HepG2 (cell line): ENCODE measurements around the gene BRPF1. TPM values are rescaled to one million over a fixed set of nuclear protein-coding genes. Genes with fewer than 3 reads are reported as not detected.
A peak's percentile ranks its signal among the peaks of the same experiment; 100 is the strongest.

Experiments used
- GTF2F1 ChIP-seq: fragments of 150-350 bp; IDR thresholded peaks from 2 replicates; pipeline ENCODE4 v1.6.1; 2014; ENCODE audit warnings: low read length
- HNF4G ChIP-seq, 2 experiments: sonication (generic) in 1 of 2; formaldehyde crosslinking in 1 of 2; IDR thresholded peaks; 2 replicates each; pipeline versions ENCODE4 v1.4.0 to v1.6.1; 2011 to 2020; ENCODE audit warnings: borderline replicate concordance in 2 of 2, low read depth in 2 of 2, mild to moderate bottlenecking in 2 of 2, low read length in 1 of 2, missing genetic modification reagents in 1 of 2, moderate library complexity in 1 of 2
- HOXA5 ChIP-seq: sonication (generic); formaldehyde crosslinking; IDR thresholded peaks from 2 replicates; pipeline ENCODE4 v1.4.0; 2020; ENCODE audit warnings: missing genetic modification reagents
- MAFF ChIP-seq: IDR thresholded peaks from 2 replicates; pipeline ENCODE4 v1.6.1; 2011; ENCODE audit warnings: low read depth, low read length, improper control_type of control experiment
- ZNF34 ChIP-seq: sonication (generic); formaldehyde crosslinking; IDR thresholded peaks from 2 replicates; pipeline ENCODE4 v1.4.0; 2020; ENCODE audit warnings: mild to moderate bottlenecking, missing genetic modification reagents, borderline replicate concordance
- polyA plus RNA-seq, 8 experiments: library from polyadenylated mRNA; depleted of rRNA in 3 of 8; stranded (reverse) in 7 of 8; unstranded in 1 of 8; fragments of >200 nt; fragmentation: Illumina TruSeq in 4 of 8; extraction: Trizol in 4 of 8; gene quantifications; 2 replicates each; pipeline versions ENCODE4 v1.2.1 to v1.2.3, GENCODE V29; 2011 to 2016; ENCODE audit warnings: low read depth in 4 of 8, missing spikeins in 1 of 8, mixed read lengths in 1 of 8; ENCODE audit not compliant: insufficient read depth in 1 of 8
- total RNA-seq, 5 experiments: library from RNA; depleted of rRNA; stranded (reverse); fragments of >200 nt; fragmentation: Illumina TruSeq; extraction: Trizol; gene quantifications; 2 replicates each; pipeline ENCODE4 v1.2.3, GENCODE V29; 2016; ENCODE audit warnings: low read depth in 1 of 5
- TF ChIP-seq, protein P1 (sequence below): sonication (generic); formaldehyde crosslinking; IDR thresholded peaks from 2 replicates; pipeline ENCODE4 v1.4.0; 2020; ENCODE audit warnings: missing genetic modification reagents; ENCODE audit errors: not compliant biosample characterization
- TF ChIP-seq, protein P2 (sequence below): sonication (generic); formaldehyde crosslinking; IDR thresholded peaks from 2 replicates; pipeline ENCODE4 v1.8.1; 2023; ENCODE audit warnings: mild to moderate bottlenecking, missing genetic modification reagents, borderline replicate concordance
- TF ChIP-seq, protein P3 (sequence below): IDR thresholded peaks from 2 replicates; pipeline ENCODE4 v1.6.1; 2016; ENCODE audit warnings: mild to moderate bottlenecking, missing biosample characterization, missing genetic modification reagents
- TF ChIP-seq, protein P4 (sequence below): sonication (generic); formaldehyde crosslinking; IDR thresholded peaks from 2 replicates; pipeline ENCODE4 v1.5.0; 2020; ENCODE audit warnings: mild to moderate bottlenecking, missing genetic modification reagents
- TF ChIP-seq, protein P5 (sequence below): sonication (generic); formaldehyde crosslinking; IDR thresholded peaks from 2 replicates; pipeline ENCODE4 v1.5.1; 2020; ENCODE audit warnings: mild to moderate bottlenecking, missing genetic modification reagents, borderline replicate concordance
- TF ChIP-seq, protein P6 (sequence below): sonication (generic); formaldehyde crosslinking; IDR thresholded peaks from 2 replicates; pipeline ENCODE4 v1.4.0; 2020; ENCODE audit warnings: missing genetic modification reagents

BRPF1 gene
- total and polyA plus RNA-seq, 2 of the 13 experiments (the other 11 are each of a cell fraction or from before 2014, with no cell fraction given), result 7.3 to 10.0 TPM

DNA sequence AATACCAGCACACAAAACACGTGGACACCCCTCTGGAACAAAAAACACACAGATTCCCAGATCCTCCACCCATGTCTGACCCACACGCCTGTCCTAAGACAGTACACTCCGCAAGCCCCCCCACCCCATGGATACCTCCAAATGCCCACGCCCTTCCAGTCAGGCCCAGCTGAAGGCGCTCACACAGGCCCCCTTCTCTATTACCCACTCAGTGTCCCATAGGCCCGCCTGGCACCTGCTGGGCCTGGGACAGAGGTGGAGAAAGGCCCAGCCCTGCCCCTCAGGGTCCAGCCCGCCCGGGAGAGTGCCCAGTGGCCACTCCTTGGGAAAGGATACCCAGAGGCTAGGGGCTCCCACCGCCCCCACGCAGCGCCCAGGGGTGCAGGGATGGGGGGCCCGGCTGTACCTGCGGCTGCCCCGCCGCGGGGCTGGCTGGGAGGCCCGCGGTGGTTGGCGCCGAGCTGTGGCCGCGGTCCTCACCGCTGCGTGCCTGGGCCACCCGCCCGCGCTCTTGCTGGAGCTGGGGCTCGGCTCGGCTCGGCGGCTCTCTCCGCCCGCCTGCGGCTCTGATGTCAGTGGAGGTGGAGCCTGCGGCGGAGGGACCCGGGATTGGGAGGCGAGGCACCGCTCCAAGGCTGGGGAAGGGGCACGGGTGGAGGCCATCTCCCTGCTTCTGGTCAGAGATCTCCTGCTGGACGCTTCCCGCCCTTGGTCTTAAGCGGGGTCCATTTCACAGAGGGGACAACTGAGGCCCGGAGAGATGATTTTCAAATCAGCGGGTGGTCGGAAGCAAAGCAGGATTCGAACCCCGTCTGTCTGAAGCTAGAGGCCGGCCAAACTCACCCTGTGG is 38.1 kb downstream of the BRPF1 start, which contains the start of gene CAMK1 (continued):
- TF ChIP-seq HNF4G (IDR thresholded peaks at IDR 0.05; ENCODE audit: borderline replicate concordance, low read depth, low read length) (no peak), HNF4G (CRISPR knock-in tag; IDR thresholded peaks at IDR 0.05; ENCODE audit: borderline replicate concordance, low read depth) (no peak), HOXA5 (no peak), GTF2F1 (no peak), ZNF34 (CRISPR knock-in tag) (no peak), MAFF (no peak)
- TF ChIP-seq, protein P1, sequence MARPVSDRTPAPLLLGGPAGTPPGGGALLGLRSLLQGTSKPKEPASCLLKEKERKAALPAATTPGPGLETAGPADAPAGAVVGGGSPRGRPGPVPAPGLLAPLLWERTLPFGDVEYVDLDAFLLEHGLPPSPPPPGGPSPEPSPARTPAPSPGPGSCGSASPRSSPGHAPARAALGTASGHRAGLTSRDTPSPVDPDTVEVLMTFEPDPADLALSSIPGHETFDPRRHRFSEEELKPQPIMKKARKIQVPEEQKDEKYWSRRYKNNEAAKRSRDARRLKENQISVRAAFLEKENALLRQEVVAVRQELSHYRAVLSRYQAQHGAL (CRISPR knock-in tag), result no peak
- TF ChIP-seq, protein P2, sequence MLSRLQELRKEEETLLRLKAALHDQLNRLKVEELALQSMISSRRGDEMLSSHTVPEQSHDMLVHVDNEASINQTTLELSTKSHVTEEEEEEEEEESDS (CRISPR knock-in tag), result no peak
- TF ChIP-seq, protein P3, sequence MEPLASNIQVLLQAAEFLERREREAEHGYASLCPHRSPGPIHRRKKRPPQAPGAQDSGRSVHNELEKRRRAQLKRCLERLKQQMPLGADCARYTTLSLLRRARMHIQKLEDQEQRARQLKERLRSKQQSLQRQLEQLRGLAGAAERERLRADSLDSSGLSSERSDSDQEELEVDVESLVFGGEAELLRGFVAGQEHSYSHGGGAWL (CRISPR knock-in tag), result no peak
- TF ChIP-seq, protein P4, sequence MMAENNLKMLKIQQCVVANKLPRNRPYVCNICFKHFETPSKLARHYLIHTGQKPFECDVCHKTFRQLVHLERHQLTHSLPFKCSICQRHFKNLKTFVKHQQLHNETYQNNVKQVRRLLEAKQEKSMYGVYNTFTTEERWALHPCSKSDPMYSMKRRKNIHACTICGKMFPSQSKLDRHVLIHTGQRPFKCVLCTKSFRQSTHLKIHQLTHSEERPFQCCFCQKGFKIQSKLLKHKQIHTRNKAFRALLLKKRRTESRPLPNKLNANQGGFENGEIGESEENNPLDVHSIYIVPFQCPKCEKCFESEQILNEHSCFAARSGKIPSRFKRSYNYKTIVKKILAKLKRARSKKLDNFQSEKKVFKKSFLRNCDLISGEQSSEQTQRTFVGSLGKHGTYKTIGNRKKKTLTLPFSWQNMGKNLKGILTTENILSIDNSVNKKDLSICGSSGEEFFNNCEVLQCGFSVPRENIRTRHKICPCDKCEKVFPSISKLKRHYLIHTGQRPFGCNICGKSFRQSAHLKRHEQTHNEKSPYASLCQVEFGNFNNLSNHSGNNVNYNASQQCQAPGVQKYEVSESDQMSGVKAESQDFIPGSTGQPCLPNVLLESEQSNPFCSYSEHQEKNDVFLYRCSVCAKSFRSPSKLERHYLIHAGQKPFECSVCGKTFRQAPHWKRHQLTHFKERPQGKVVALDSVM (CRISPR knock-in tag), result peak; percentile 60; the same call in 1 of the 2 replicates
- TF ChIP-seq, protein P5, sequence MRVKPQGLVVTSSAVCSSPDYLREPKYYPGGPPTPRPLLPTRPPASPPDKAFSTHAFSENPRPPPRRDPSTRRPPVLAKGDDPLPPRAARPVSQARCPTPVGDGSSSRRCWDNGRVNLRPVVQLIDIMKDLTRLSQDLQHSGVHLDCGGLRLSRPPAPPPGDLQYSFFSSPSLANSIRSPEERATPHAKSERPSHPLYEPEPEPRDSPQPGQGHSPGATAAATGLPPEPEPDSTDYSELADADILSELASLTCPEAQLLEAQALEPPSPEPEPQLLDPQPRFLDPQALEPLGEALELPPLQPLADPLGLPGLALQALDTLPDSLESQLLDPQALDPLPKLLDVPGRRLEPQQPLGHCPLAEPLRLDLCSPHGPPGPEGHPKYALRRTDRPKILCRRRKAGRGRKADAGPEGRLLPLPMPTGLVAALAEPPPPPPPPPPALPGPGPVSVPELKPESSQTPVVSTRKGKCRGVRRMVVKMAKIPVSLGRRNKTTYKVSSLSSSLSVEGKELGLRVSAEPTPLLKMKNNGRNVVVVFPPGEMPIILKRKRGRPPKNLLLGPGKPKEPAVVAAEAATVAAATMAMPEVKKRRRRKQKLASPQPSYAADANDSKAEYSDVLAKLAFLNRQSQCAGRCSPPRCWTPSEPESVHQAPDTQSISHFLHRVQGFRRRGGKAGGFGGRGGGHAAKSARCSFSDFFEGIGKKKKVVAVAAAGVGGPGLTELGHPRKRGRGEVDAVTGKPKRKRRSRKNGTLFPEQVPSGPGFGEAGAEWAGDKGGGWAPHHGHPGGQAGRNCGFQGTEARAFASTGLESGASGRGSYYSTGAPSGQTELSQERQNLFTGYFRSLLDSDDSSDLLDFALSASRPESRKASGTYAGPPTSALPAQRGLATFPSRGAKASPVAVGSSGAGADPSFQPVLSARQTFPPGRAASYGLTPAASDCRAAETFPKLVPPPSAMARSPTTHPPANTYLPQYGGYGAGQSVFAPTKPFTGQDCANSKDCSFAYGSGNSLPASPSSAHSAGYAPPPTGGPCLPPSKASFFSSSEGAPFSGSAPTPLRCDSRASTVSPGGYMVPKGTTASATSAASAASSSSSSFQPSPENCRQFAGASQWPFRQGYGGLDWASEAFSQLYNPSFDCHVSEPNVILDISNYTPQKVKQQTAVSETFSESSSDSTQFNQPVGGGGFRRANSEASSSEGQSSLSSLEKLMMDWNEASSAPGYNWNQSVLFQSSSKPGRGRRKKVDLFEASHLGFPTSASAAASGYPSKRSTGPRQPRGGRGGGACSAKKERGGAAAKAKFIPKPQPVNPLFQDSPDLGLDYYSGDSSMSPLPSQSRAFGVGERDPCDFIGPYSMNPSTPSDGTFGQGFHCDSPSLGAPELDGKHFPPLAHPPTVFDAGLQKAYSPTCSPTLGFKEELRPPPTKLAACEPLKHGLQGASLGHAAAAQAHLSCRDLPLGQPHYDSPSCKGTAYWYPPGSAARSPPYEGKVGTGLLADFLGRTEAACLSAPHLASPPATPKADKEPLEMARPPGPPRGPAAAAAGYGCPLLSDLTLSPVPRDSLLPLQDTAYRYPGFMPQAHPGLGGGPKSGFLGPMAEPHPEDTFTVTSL (CRISPR knock-in tag), result no peak
- TF ChIP-seq, protein P6, sequence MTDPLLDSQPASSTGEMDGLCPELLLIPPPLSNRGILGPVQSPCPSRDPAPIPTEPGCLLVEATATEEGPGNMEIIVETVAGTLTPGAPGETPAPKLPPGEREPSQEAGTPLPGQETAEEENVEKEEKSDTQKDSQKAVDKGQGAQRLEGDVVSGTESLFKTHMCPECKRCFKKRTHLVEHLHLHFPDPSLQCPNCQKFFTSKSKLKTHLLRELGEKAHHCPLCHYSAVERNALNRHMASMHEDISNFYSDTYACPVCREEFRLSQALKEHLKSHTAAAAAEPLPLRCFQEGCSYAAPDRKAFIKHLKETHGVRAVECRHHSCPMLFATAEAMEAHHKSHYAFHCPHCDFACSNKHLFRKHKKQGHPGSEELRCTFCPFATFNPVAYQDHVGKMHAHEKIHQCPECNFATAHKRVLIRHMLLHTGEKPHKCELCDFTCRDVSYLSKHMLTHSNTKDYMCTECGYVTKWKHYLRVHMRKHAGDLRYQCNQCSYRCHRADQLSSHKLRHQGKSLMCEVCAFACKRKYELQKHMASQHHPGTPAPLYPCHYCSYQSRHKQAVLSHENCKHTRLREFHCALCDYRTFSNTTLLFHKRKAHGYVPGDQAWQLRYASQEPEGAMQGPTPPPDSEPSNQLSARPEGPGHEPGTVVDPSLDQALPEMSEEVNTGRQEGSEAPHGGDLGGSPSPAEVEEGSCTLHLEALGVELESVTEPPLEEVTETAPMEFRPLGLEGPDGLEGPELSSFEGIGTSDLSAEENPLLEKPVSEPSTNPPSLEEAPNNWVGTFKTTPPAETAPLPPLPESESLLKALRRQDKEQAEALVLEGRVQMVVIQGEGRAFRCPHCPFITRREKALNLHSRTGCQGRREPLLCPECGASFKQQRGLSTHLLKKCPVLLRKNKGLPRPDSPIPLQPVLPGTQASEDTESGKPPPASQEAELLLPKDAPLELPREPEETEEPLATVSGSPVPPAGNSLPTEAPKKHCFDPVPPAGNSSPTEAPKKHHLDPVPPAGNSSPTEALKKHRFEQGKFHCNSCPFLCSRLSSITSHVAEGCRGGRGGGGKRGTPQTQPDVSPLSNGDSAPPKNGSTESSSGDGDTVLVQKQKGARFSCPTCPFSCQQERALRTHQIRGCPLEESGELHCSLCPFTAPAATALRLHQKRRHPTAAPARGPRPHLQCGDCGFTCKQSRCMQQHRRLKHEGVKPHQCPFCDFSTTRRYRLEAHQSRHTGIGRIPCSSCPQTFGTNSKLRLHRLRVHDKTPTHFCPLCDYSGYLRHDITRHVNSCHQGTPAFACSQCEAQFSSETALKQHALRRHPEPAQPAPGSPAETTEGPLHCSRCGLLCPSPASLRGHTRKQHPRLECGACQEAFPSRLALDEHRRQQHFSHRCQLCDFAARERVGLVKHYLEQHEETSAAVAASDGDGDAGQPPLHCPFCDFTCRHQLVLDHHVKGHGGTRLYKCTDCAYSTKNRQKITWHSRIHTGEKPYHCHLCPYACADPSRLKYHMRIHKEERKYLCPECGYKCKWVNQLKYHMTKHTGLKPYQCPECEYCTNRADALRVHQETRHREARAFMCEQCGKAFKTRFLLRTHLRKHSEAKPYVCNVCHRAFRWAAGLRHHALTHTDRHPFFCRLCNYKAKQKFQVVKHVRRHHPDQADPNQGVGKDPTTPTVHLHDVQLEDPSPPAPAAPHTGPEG (CRISPR knock-in tag), result no peak
